Stimulated activated CD4-positive, alpha-beta T cell treated with anti-CD3 and anti-CD28 coated beads, Interleukin-4, amount 100 ng/mL, for 4 hours (primary cell): ENCODE results near the gene APOL2.
"Not testable (repeated sequence)": the region's sequence is repeated elsewhere in the genome, so short reads cannot be mapped to it uniquely, and the experiment has no call there.

Experiments used
- DNase-seq, 2 experiments: peaks; one replicate each; pipeline ENCODE4 v3.0.0-alpha.2; 2020

The APOL2 gene

DNA sequence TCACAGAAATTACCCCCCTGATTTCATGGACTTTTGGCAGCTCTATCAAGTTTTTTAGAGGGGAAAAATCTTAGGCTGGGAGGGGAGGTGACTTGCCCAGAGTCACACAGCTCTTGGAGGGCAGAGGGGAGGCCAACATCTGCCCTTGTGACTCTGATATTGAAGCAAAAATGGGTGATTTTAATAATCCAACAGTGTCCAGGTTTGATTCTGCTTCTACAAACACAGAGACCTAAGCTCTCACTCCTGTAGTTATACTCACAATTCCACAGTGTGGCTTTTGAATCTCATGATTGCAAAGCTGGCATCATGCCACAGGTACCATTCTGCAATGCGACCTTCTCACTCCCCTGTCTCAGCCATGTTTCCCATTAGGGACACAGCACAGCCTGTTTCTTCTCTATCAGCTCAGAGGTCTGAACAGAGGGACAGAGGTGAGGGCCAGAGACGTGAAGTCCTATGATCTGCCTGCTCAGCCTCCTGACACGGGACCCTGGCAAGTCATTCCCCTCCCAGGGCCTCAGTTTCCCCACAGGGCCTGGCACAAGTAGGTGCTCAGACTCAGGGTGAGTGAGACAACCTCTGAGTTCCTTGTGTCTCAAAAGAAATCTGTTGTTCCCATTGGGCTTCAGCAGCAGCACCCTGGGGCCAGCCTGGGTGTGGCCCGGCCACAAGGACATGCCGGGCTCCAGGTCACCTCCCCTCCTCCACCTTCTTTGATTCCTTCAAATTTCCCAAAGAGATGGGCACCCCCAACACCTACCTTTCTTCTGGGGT, 766 bp downstream of the APOL2 start:
- peak in 1 of 2 experiments; percentile 26 for DNase-seq

DNA sequence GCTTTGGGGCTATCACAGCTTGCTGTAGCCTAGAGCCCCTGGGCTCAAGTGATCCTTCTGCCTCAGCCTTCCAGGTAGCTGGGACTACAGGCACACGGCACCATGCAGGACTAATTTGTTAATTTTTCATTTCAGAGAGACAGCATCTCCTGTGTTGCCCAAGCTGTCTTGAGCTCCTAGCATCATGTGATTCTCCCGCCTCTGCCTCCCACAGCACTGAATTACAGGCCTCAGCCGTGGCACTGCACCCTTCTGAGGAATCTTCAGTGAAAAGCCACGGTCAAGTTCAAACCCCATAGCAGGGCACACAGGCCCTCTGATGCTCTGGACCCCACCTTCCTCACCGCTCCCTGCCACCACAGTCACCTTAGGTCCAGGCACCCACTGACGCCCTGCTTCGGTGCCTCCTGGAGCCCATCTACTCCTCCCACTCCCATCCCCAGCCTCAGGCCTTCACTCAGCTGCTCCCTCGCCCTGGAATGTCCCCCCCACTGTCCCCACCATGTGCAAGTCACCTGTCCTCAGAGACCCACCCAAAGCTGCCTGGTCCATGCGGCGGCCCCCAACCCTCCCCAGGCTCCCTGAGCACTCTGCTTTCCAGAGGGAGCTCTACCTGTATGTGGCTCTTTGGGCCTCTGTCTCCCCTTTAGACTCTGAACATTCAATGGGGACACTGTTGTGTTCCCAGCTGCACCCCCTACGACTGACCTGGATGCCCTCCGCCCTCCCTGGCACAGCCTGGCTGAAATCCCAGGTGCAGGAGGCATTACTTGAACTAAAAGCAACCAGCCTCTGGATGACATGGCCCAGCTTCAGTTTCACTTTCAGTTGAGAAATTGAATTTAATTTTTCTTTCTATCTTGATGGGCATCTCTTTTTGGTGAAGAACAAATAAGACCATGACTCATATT, 1.6 kb downstream of the APOL2 start:
- peak in 1 of 2 experiments; percentile 26 for DNase-seq

DNA sequence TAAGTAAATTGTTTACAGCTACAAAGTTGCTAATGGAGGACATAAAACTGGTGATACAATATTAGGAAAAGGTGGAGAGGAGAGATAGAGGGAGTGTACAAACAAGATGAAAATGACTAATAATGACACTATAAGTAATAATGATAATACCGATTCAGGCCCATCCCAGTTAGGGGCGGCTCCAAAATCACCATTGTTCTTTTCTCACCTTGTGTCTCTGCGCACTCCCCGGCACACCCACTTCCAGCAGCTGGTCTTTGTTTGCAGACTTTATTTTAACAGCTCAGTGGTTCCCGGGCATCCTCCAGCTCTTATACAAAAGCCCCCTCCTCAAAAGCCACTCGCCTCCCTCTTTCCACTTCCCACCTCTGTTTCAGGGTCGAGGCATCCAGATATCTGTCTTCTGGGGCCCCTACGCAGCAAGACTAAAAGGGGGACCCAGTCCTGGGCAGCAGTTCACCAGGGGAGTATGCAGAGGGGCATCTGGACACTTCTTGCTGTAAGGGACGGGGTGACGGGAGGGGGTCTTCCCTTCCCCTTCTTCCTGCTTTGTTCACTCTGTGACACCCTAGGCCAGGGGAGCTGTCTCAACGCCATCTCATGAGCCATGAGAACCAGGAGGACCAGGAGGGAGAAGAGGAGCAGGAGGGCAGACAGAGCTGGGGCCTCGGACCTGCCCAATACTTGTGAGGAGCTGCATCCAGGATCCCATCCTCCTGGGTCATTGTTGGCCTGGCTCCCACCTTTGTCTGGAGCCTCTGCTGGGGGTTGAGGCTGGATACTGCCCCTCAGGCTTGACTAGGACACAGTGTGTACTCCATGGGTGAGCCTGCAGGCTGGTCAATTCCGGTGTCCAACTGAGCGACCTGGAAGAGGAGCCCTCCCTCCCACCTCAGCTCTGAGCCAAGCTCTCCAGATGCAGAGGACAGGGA, 2.7 kb downstream of the APOL2 start:
- DNase-seq = no peak

DNA sequence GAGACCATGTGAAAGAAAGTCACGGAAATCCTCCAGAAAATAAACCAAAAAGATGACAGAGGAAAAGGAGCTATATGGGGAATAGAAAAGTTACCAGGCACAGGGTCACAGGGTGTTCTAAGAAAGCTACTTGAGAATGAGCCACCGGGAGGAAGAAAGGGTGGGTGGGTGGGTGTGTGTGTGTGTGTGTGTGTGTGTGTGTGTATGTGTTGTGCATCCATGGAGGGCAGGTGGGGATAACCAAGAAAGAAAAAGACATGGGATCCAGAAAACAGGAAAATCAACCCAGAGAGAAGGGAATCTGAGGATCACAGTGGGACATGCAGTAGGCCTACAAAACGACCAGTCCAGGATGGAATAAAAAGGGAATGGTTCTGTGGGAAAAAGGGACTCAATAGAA, 3.7 kb downstream of the APOL2 start:
- no peak for DNase-seq

DNA sequence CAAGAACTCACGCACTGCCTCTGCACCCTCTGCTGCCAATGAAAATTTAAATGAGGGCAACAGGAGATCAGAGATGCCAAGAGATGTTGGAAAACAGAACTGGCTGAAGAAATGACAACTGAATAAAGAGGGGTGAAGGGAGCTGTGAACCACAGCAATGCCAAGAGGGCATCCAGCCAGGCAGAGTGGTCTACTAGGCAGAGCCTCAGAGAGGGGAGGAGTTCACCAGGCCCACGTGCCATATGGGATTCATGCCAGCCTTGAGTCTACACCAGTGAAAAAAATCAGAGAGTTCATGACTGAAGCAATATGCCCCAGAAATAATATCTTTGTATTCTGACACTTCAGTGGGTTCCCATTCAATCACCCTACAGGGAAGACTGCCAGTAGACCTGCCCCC, 4.4 kb downstream of the APOL2 start:
- no peak for DNase-seq

DNA sequence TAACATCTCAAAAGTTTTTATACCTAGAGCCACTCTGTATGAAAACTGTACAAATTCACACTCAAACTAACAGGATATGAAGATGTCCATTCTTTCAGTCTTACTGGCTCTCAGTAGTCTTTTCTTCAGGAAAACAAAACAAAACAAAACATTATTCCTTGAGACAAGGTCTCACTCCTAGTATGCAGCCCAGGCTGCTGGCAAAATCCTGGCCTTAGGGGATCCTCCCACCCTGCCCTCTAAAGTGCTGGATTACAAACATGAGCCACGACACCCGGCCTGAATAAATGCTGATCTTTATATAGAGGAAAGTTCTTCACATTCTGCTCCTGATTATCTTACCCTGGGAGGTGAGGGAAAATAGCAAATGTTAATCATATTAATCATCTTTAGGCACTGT, 5.1 kb downstream of the APOL2 start:
- DNase-seq = no peak

DNA sequence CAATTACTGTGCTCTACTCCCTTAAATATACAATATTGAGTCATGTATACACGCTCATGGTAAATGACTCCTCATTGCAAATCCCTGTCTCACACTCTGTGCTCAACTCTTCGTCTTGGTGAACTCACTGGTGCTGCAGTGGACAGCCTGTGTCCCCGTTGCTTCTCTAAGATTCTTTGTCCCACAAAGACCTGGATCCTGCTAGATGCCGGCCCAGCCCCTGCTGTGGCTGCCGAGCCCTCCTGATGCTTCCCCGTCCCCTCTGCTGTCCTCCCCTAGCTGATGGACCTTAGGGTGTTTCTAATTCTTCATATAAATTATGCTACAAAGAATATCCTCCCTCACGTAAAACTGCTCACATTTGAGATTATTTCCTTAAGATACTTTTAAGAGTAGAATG, 5.5 kb downstream of the APOL2 start:
- no peak for DNase-seq

DNA sequence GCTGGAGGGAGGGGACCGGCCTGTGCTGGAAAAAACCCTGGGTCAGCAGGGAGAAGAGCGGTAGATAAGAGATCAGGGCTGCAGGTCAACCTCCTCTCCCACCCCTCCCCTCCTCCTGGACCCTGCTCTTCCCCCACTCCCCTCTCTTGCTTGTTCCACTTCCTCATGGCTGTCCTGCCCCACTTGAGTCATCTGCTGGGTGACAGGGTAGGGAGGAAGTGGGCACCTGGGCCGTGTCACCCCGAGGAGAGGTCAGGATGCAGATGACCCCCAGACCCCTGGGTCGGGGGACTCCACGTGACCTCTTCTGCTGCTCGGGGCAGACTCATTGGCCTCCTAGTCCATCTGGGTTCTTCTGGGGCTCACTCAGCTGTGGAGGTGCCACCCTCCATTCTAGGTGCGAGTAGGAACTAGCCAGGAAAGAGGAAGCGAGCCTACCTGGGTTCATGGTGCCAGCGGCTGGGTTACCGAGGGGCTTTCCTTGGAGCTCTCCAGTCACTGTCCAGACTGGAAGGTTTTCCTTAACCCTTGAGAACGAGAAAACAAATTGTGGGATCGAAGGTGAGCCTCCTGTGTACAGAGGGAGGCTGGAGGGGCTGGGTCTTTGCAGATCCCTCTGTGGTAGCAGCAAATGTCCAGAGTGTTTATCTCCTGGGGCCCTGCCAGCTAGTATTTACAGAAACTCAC, 6.5 kb downstream of the APOL2 start:
- no peak for DNase-seq

DNA sequence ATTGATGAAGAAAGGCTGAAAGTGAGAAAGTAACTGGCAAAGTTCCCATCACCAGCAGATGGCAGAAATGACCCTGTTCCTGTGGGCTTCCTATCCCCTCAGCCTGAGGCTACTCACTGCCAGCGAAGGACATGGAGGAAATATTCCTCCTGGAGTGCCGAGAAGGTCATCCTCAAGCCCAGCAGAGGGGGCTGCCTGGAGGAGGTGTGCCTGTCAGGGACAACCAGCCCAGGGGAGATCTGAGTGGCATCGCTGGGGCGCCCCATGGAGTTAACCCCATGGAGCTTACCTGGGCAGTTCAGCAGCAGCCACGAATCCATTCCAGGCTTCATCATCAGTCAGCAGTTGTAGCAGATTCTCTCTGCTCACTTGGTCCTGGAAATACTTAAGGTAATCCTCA, 8.3 kb downstream of the APOL2 start:
- not testable (repeated sequence) for DNase-seq

DNA sequence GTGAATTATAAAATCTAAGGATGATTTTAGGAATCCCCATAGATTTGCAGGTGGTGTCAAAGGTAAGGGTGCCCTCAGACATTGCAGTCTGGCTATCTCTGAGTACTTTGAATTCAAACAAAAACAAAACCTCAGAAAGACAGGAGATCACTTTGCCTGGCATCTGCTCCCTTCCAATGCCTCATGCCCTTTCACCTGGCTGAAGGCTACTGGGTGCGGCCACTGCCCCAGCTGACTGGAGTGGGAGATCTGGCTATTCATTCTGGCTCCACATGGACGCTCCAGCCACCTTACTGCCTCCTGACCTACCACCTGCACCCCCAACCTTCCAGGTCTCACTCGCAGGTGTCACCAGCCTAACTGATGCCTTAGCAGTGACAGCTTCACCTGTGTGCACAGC, 9.7 kb downstream of the APOL2 start:
- DNase-seq = not testable (repeated sequence)

DNA sequence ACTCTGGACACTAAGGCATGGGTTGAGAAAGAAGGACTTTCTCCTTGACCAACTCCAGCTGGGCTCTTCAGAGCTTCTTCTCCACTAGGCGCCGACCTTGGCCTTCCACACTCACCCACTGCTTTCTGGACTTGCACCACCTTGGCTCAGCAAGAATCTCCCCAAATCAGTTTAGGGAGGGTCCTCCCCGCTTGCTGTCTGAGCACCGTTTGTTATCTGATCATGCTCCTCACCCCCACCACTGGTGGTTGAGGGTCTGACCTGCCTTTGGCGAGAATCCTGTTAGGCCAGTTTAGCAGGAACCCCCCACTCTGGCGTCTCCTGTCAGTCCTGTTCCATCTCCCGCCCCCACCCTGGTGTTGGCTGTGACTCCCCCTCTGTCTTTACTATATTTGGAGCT, 10.4 kb downstream of the APOL2 start:
- DNase-seq = no peak

DNA sequence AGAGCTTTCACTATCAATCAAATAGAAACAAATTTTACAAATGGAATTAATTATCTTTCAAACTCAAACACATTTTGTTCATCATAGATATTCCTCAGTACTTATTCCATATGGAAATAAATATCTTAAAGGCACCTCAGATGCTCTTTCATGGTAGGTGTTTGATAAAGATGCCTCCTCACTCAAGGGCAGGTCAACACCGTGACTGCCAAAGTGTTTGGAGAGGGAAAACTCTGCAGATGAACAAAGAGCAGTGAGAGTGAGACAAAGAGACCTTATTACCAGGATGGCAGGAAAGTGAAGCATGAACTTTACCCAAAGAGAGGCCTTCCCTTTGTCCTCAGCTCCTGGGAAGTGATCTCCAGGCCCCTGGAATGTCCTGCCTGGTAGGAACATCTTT, 11.0 kb downstream of the APOL2 start:
- not testable (repeated sequence) for DNase-seq

DNA sequence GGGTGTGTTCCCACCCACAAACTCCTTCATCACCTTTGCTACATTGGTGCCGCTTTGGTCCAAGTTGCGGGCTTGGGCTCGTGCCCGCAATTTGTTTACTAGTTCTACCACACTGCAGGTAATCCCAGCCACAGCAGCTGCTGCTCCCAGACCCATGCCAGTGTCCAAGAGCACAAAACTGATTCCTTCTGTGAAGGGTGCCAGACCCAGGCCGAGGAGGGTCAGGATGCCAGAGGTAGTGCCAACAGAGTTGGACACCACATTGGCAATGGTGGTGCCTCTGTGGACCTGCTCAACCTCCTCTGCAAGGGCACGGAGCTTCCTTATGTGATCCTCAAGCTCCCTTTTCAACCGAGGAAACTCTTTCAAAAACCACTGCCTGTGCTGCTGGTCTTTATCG, 11.5 kb downstream of the APOL2 start:
- DNase-seq = no peak

DNA sequence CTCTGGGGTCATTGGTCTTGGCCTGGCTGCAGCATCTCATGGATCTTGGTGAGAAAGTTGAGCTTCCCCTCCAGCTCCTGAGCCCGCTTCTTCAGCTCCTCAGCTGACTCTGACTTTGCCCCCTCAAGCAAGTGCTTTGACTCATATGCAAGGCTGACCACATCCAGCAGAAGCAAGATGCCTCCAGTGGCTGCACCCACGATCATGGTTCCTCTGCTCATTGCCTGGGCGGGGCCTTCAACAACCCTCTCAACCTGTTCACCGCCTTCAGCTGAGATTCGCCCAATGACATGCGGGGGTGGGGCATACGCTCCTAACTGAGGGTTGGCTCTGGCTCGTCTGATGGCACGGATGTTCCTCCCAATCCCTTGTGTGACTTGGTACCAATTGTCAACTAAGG, 11.9 kb downstream of the APOL2 start:
- no peak for DNase-seq

DNA sequence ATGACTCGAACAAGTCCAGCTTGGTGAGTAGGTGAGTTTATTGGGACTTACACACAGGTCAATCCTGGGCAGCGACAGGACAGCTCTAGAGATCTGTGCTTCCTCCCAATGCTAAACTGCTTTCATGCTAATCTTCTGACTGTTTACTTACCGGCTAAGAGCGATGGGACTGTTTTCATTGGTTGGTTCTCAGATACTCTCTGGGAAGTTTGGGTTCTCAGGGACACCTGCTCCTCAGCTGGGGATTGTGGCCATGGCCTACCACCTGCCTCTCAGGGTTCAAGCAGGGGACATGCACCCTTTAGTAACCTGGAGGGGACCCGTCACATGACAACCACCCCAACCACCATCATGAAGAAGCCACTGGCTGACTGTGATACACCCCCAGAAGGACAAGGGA, 13.1 kb downstream of the APOL2 start:
- DNase-seq = no peak

DNA sequence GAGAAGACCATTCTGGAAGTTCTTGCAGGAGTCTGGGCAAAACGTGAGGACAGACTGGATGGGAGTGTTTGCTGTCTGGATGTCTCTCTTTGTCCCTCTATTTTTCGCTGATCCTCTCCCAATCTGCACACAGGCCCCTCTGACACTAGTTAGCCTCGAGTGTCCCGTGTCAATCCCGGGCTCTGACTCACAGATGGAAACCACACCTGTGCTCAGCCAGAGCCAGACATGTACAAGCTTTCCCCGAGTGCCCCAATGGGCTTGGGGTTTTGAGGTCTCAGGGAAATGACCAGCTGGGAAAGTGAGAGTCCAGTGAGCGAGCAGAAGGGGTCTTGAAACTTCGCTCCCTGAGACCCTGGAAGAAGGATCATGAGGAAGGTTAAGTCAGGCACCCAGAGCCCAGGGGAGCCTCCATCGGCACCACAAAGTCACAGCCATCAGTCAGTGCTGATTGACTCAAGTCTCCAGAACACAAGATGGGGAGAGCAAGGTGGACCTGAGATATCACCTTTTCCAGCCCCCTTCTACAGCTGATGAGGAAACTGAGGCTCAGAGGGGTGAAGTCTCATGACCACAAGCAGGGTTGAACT, 13.9 kb downstream of the APOL2 start:
- no peak for DNase-seq

DNA sequence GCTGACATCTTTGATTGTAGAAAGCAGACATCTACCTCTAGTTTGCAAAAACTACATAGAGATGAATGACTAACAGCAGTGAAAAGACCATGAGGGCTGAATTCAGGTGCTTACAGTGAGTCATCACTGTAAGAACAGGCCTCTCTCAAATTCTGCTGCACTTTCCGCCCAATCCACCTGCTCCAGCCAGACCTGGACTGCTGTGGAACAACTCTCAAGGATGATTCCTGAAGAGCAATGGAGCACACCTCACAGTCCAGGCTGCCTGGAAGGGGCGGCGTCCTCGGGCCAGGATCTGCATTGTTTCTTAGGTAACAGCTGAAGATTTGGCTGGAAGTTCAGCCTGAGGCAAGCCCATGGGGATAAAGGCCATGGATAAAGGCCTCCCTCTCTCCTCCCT, 15.1 kb downstream of the APOL2 start:
- DNase-seq = no peak

DNA sequence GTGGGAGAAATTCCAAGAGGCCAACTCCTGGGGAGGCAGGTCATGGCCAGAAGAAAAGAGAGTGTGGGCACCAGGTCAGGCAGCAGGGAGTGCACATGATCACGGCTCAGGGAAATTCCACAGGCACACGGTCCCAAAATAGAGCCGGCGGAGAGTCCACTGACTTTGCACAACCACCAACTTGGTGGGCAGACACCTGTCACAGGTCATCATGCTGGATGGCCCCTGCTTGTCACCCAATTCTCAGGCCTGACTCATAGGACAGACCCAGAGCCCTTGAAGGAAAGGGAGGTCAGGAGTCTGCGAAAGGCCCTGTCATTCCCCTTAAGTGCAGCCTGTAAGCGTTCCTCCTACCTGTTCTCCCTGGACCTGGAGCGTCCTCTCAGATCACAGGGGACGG, 15.8 kb downstream of the APOL2 start:
- no peak for DNase-seq

DNA sequence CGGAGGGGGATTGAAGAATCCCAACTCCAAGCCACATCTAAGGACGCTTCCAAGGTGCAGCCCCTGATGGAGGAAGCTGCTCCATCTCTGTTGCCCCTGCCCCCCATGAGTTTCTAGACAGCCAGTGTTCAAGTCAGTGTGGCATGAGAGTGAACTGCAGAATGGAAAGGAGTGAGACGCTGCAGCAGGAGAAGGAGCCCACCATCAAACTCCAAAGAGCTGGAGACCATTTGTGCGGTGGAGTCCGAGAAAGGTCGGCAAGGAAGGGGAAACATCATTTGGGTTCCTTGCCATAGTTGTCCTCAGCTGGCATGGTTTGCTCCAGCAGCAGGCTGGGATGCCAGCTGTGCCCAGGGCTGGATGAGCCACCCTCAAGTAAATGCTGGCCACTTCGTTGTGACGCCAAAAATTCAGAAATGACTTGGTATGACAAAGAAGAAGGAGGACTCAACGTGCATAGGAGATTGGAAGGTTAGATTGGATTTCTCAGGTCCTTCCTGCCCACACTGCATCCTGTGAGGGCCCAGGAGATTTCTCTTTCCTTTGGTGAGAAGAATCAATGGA, 16.4 kb downstream of the APOL2 start:
- no peak for DNase-seq

DNA sequence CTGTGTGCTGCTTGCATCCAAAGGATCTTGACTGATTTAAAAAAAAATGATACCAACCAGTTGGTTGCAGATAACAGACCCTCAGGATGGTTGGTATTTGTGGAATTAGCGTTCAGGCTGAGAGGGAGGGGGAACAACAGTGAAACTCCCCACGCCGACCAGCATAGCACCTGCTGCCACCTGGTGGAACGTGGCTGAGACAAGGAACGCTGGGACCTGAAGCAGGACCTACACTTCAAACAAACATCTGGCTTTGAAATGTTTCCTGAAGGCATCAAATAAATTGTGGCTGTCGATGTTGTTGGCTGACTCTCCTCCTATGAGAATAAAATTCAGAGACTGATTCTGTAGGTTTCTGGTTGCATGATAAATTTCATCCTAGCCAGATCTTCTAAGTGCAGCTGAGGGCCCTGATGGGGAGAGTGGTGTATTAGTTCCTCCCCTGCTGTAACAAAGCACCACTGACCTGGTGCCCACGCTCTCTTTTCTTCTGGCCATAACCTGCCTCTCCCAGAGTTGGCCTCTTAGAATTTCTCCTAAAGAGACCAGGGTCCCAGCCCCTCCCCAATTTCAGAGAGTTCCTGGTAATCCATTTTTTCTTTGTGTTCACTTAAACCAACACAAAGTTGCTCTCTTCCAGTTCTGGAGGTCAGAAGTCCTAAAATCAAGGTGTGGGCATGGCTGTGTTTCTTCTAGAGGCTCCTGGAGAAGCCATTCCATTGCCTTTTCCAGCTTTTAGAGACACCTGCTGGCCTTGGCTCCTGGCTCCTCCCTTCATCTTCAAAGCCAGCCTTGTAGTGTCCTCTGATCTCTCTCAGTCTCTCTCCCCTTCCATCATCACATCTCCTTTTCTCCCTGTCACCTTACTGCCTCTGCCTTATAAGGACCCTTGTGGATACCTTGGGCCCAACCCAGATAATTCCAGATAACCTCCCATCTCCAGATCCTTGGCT, 17.3 kb downstream of the APOL2 start:
- DNase-seq = peak; percentile 39 to 43
